ENCODE data around the gene SCYGR8. TPM values are rescaled to one million over a fixed set of nuclear protein-coding genes. Genes with fewer than 3 reads are reported as not detected.

The SCYGR8 gene
- total RNA-seq, 2 donors from 2014 or later = not detected

DNA sequence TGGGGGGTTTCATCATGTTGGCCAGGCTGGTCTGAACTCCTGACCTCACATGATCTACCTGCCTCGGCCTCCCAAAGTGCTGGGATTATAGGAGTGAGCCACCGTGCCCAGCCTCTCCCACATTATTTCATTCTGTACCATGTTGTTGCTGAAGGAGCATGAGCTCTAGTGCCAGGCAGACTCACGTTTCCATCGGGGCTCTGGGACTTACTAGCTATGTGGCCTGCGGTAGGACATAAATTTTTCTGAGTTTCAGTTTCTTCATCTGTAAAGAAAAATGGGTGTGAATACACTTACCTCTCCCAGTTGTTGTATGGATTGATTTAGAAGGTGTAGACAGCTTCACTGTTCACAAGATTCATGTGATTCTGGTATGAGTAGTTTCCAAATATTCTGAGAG, 37.1 kb downstream of the SCYGR8 start:
- no peaks in the 10 kb centered on the region for H3K27me3 ChIP-seq (replicated peaks; ENCODE audit: insufficient read depth)
- DNase-seq (ENCODE audit: low spot score) (no peak), ATAC-seq (ENCODE audit: insufficient number of reproducible peaks, low FRiP score, low read depth) (no peak)
- H3K4me3 ChIP-seq = no peak overlapping the region
- H3K36me3 ChIP-seq = no peaks in the 10 kb centered on the region
- H3K27ac ChIP-seq = no peak overlapping the region
- H3K9me3 ChIP-seq = no peaks in the 10 kb centered on the region
- no peaks in the 10 kb centered on the region for H3K4me1 ChIP-seq (ENCODE audit: control insufficient read depth in 1 of 2, low read depth in 2 of 2)
- TF ChIP-seq, protein P1, sequence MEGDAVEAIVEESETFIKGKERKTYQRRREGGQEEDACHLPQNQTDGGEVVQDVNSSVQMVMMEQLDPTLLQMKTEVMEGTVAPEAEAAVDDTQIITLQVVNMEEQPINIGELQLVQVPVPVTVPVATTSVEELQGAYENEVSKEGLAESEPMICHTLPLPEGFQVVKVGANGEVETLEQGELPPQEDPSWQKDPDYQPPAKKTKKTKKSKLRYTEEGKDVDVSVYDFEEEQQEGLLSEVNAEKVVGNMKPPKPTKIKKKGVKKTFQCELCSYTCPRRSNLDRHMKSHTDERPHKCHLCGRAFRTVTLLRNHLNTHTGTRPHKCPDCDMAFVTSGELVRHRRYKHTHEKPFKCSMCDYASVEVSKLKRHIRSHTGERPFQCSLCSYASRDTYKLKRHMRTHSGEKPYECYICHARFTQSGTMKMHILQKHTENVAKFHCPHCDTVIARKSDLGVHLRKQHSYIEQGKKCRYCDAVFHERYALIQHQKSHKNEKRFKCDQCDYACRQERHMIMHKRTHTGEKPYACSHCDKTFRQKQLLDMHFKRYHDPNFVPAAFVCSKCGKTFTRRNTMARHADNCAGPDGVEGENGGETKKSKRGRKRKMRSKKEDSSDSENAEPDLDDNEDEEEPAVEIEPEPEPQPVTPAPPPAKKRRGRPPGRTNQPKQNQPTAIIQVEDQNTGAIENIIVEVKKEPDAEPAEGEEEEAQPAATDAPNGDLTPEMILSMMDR (IDR thresholded peaks at IDR 0.05) = no peak

DNA sequence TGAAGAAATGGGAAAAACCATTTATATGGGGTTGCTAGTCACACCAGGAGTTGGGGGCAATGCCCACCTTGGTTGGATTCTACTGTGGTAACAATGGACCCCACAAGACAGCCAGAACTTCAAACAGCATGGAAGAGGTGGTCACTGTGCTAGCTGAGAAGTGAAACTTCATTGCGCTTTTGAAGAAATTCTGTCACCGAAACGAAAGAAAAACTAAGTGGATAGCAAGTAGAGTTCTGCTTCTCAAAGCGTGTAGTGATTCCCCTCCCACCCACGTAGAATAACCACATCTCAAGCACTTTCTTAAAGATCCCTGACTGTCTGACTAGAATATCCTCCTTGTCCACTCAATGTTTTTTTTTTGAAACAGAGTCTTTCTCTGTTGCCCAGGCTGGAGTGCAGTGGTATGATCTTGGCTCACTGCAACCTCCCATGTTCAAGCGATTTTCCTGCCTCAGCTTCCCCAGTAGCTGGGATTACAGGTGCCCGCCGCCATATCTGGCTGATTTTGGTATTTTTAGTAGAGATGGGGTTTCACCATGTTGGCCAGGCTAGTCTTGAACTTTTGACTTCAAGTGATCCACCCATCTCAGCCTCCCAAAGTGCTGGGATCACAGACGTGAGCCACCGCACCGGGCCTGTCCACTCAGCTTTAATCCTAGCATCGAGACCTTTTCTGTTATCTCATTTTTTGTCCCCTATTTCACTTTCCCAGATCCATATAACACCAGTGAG, 37.9 kb downstream of the SCYGR8 start:
- no peak for ATAC-seq (ENCODE audit: insufficient number of reproducible peaks, low FRiP score, low read depth)
- Histone ChIP-seq H3K27ac (no peak overlapping the region), H3K9me3 (no peaks in the 10 kb centered on the region), H3K27me3 (replicated peaks; ENCODE audit: insufficient read depth) (no peaks in the 10 kb centered on the region), H3K4me3 (peak overlapping the region; percentile 54), H3K36me3 (no peaks in the 10 kb centered on the region), H3K4me1 (ENCODE audit: control insufficient read depth in 1 of 2, low read depth in 2 of 2) (no peaks in the 10 kb centered on the region)
- TF ChIP-seq, protein P1 (IDR thresholded peaks at IDR 0.05) = no peak
- DNase-seq (ENCODE audit: low spot score) = no peak

DNA sequence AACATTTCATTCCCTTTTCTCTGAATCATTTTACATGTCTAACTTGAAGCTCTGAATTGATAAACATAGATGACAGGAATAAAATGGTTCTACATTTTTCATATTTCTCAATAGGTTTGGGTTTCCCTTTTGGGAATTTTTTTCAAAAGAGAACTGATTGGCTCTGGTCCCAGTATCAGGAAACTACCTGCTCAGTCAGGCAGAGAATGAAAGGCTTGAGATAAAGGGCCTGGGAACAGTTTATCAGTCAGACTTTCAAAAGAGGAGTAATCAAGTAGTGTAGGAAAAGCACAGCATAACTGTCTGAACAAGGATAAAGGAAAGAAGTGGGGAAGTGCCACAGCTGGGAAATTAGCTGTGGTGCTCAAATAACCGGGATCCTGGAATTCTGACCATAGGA, 39.6 kb downstream of the SCYGR8 start:
- Histone ChIP-seq H3K36me3 (no peaks in the 10 kb centered on the region), H3K4me1 (ENCODE audit: control insufficient read depth in 1 of 2, low read depth in 2 of 2) (peaks cover 0 to 3% of the 10 kb centered on the region in 2 donors), H3K9me3 (no peaks in the 10 kb centered on the region), H3K27me3 (replicated peaks; ENCODE audit: insufficient read depth) (no peaks in the 10 kb centered on the region), H3K4me3 (no peak overlapping the region), H3K27ac (no peak overlapping the region)
- ATAC-seq (ENCODE audit: insufficient number of reproducible peaks, low FRiP score, low read depth) = no peak
- TF ChIP-seq, protein P1 (IDR thresholded peaks at IDR 0.05) = no peak
- no peak for DNase-seq (ENCODE audit: low spot score)

DNA sequence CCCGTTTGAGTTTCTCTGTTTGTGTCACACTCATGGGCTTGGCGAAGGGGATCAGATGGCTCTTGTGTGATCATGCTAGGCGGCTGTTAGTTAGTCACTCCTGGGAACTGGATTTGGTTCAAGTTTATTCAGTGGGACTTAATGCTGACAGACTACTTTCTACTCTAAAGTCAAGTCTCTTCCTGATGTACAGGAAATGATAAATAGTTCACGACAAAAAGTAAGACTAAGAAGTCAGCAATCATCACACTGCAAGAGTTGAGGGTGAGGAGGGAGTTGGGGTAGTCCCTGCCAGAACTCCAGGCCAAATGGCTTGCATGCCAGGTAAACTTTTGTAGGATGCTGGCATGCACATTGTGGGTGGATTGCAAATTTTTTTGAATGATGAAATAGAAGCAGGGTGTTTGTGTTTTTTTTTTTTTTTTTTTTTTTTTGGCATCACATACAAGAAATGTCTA, 42.9 kb downstream of the SCYGR8 start:
- TF ChIP-seq, protein P1 (IDR thresholded peaks at IDR 0.05) = no peak
- Histone ChIP-seq H3K9me3 (no peaks in the 10 kb centered on the region), H3K4me1 (ENCODE audit: control insufficient read depth in 1 of 2, low read depth in 2 of 2) (peaks cover 0 to 3% of the 10 kb centered on the region in 2 donors), H3K36me3 (no peaks in the 10 kb centered on the region), H3K27me3 (replicated peaks; ENCODE audit: insufficient read depth) (no peaks in the 10 kb centered on the region), H3K27ac (no peak overlapping the region), H3K4me3 (no peak overlapping the region)
- no peak for ATAC-seq (ENCODE audit: insufficient number of reproducible peaks, low FRiP score, low read depth)
- DNase-seq (ENCODE audit: low spot score) = no peak

DNA sequence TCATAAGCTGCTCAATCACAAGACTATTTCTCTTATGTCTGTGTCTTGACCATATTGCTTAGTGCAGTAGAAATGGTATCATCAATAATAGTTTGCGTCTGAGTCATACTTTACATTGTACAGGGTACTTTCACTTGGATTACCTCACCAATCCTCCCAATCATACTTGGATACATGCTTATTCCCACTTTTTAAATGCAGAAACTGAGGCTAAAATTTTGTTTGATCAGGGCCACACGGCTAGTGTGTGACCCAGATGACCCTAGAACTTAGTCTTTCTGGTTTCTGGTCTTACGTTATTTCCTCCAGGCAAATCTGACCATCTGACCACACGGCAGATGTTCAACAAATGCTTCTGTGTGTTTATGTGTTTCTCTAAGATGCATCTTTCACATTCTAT, 44.1 kb downstream of the SCYGR8 start:
- Histone ChIP-seq H3K4me1 (ENCODE audit: control insufficient read depth in 1 of 2, low read depth in 2 of 2) (peaks cover 0 to 3% of the 10 kb centered on the region in 2 donors), H3K4me3 (no peak overlapping the region), H3K27me3 (replicated peaks; ENCODE audit: insufficient read depth) (no peaks in the 10 kb centered on the region), H3K36me3 (no peaks in the 10 kb centered on the region), H3K27ac (no peak overlapping the region), H3K9me3 (no peaks in the 10 kb centered on the region)
- TF ChIP-seq, protein P1 (IDR thresholded peaks at IDR 0.05) = no peak
- no peak for ATAC-seq (ENCODE audit: insufficient number of reproducible peaks, low FRiP score, low read depth)
- no peak for DNase-seq (ENCODE audit: low spot score)

All from thoracic aorta (tissue), 2 donors.